OCI-LY3 (cell line): ENCODE results near the gene TRPC3.

Experiments
- H2AFZ ChIP-seq: fragments of 200-600, 300-600 bp; shearing (Covaris generic); 2 replicates; pipeline ENCODE4 v1.6.0; 2014; ENCODE audit warnings: antibody characterized with exemption, low read depth, low read length
- H3K27ac ChIP-seq: fragments of 200-600, 300-600 bp; sonication (generic); 2 replicates; pipeline ENCODE4 v1.5.1; 2014; ENCODE audit warnings: mild to moderate bottlenecking, low read length, moderate library complexity, mixed read lengths
- H3K27me3 ChIP-seq: fragments of 200-600, 300-600 bp; sonication (generic); 2 replicates; pipeline ENCODE4 v1.6.1; 2014; ENCODE audit warnings: low read depth, low read length, mixed read lengths
- H3K36me3 ChIP-seq: fragments of 200-600, 300-600 bp; sonication (generic); replicated peaks from 2 replicates; pipeline ENCODE3; 2014; ENCODE audit warnings: low read depth, low read length, mixed read lengths
- H3K4me1 ChIP-seq: fragments of 300-600, 200-600 bp; sonication (generic); 2 replicates; pipeline ENCODE4 v1.6.1; 2014; ENCODE audit warnings: low read length, mixed read lengths
- H3K4me2 ChIP-seq: fragments of 200-600, 300-600 bp; sonication (generic); 2 replicates; pipeline ENCODE4 v1.6.1; 2014; ENCODE audit warnings: low read length, mixed read lengths
- H3K4me3 ChIP-seq: fragments of 300-600, 200-600 bp; sonication (generic); 2 replicates; pipeline ENCODE4 v1.5.1; 2014; ENCODE audit warnings: antibody characterized with exemption, mild to moderate bottlenecking, low read length, moderate library complexity
- H3K79me2 ChIP-seq: fragments of 300-600, 200-600 bp; shearing (Covaris generic); 2 replicates; pipeline ENCODE4 v1.6.1; 2014; ENCODE audit warnings: mild to moderate bottlenecking, low read length, mixed read lengths
- H3K9ac ChIP-seq: fragments of 300-600, 200-600 bp; shearing (Covaris generic); 2 replicates; pipeline ENCODE4 v1.6.0; 2014; ENCODE audit warnings: mild to moderate bottlenecking, low read length, moderate library complexity
- H3K9me3 ChIP-seq: fragments of 200-600, 300-600 bp; shearing (Covaris generic); 2 replicates; pipeline ENCODE4 v1.6.1; 2014; ENCODE audit warnings: low read length, mixed read lengths; ENCODE audit not compliant: insufficient read depth
- H4K20me1 ChIP-seq: fragments of 200-600, 300-600 bp; sonication (generic); 2 replicates; pipeline ENCODE4 v1.6.1; 2016; ENCODE audit warnings: low read length, mixed read lengths; ENCODE audit not compliant: insufficient read depth
- EZH2phosphoT487 ChIP-seq: fragments of 200-600 bp; shearing (Covaris generic); IDR thresholded peaks from 2 replicates; pipeline ENCODE4 v1.6.1; 2018; ENCODE audit warnings: antibody characterized with exemption, mixed run types, low read depth
- TF ChIP-seq, protein P1 (sequence below): fragments of 200-600, 300-600 bp; sonication (generic); IDR thresholded peaks from 2 replicates; pipeline ENCODE4 v1.5.1; 2014; ENCODE audit warnings: antibody characterized with exemption, low read length, low read depth

Gene TRPC3

DNA sequence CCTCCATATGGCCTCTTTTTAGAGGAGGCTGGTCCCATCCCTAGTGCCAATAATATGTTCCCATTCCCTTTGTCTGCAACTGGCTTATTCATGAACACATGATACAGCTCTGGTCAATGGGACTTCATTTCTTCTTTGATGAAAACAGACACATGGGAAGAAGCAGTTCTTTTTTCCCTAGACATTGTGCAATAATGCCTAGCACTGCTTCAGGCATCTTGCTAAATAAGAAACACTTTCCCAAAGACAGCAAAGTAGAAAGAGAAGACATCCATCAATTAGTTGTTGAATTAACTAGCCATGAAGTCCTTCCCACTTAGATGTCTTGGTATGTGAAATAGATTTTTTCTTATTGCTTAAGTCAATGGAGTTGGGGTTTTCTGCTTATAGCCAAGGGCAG is 40.1 kb upstream of the TRPC3 start:
- H2AFZ ChIP-seq = no peak overlapping the region
- TF ChIP-seq, protein P1, sequence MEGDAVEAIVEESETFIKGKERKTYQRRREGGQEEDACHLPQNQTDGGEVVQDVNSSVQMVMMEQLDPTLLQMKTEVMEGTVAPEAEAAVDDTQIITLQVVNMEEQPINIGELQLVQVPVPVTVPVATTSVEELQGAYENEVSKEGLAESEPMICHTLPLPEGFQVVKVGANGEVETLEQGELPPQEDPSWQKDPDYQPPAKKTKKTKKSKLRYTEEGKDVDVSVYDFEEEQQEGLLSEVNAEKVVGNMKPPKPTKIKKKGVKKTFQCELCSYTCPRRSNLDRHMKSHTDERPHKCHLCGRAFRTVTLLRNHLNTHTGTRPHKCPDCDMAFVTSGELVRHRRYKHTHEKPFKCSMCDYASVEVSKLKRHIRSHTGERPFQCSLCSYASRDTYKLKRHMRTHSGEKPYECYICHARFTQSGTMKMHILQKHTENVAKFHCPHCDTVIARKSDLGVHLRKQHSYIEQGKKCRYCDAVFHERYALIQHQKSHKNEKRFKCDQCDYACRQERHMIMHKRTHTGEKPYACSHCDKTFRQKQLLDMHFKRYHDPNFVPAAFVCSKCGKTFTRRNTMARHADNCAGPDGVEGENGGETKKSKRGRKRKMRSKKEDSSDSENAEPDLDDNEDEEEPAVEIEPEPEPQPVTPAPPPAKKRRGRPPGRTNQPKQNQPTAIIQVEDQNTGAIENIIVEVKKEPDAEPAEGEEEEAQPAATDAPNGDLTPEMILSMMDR = no peak
- no peak for TF ChIP-seq EZH2phosphoT487
- H3K4me3 ChIP-seq = no peak overlapping the region
- H3K36me3 ChIP-seq = no peaks in the 10 kb centered on the region
- no peak overlapping the region for H3K4me2 ChIP-seq
- no peaks in the 10 kb centered on the region for H3K9me3 ChIP-seq
- H3K79me2 ChIP-seq = no peaks in the 10 kb centered on the region
- H3K27ac ChIP-seq = no peak overlapping the region
- no peaks in the 10 kb centered on the region for H4K20me1 ChIP-seq
- peaks cover 8% of the 10 kb centered on the region for H3K4me1 ChIP-seq
- H3K9ac ChIP-seq = no peak overlapping the region
- H3K27me3 ChIP-seq = peaks cover under 1% of the 10 kb centered on the region

DNA sequence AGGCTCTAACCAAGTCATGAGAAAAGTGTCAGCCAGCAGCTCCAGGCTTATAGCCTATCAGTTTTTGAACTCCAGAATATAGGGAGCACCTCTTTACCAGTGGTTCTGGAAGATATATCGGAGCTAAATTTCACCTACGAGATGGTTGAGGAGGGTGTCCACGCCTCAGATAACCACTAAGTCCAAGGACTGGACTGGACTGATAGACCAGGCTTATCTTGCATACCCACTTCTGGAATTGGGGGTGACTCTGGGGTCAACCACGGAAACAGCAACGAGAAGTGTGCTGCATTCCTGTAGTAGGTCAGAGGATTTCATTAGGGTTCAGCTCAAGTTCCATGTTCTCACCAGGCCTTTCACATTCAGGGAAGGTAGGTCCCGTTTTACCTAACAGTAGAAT is 38.6 kb upstream of the TRPC3 start:
- H4K20me1 ChIP-seq = no peaks in the 10 kb centered on the region
- no peak overlapping the region for H2AFZ ChIP-seq
- H3K4me2 ChIP-seq = no peak overlapping the region
- no peak overlapping the region for H3K9ac ChIP-seq
- no peaks in the 10 kb centered on the region for H3K79me2 ChIP-seq
- H3K36me3 ChIP-seq = no peaks in the 10 kb centered on the region
- H3K27ac ChIP-seq = no peak overlapping the region
- TF ChIP-seq EZH2phosphoT487 = no peak
- TF ChIP-seq, protein P1 = no peak
- H3K9me3 ChIP-seq = no peaks in the 10 kb centered on the region
- peaks cover 8% of the 10 kb centered on the region for H3K4me1 ChIP-seq
- H3K27me3 ChIP-seq = no peaks in the 10 kb centered on the region
- no peak overlapping the region for H3K4me3 ChIP-seq

DNA sequence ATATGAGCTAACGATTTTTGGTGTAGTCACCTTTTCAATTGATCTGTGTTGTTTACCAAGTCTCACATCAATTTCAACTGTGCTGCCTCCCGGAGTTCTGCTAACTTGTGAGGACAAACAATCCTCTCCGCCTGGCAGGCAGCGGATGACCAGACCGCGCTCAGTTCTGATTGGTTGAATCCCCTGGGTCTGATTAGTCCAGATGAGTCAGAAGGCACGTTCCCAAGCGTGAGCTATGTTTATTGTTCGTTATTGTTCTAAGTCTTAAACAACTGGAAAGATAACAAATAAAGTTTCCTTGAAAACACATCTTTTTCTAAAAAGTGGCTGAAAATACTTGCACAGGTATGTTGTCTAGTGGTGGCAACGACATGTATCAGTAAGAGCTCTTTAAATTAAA is 37.9 kb upstream of the TRPC3 start:
- Histone ChIP-seq H3K36me3 (no peaks in the 10 kb centered on the region), H3K27ac (no peak overlapping the region), H3K79me2 (no peaks in the 10 kb centered on the region), H3K9me3 (no peaks in the 10 kb centered on the region), H3K27me3 (no peaks in the 10 kb centered on the region), H3K9ac (no peak overlapping the region), H2AFZ (no peak overlapping the region), H3K4me1 (peaks cover 8% of the 10 kb centered on the region), H4K20me1 (no peaks in the 10 kb centered on the region), H3K4me2 (no peak overlapping the region), H3K4me3 (no peak overlapping the region)
- no peak for TF ChIP-seq EZH2phosphoT487
- TF ChIP-seq, protein P1 = no peak

DNA sequence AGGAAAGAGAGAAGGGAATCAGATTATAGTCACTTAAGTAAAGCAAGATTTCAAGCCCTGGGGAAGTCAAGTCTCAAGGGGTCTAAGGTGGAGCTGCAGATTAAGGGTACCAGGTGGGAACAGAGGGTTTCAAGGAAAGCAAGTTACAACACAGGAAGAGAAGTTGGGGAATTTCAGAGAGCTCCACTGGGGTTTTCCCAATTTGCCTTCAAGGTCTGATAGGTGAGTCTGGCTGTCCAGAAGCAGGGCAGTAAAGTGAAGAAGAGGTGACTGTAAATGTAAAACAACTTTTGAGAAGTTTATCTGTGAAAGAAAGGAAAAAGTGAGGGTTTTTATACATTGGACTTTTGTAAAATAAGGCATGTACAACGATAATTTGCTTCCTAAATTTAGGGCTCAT is 37.1 kb upstream of the TRPC3 start:
- no peak for TF ChIP-seq EZH2phosphoT487
- TF ChIP-seq, protein P1 = no peak
- Histone ChIP-seq H3K27ac (no peak overlapping the region), H2AFZ (no peak overlapping the region), H3K4me2 (no peak overlapping the region), H3K4me3 (no peak overlapping the region), H3K36me3 (no peaks in the 10 kb centered on the region), H3K4me1 (peaks cover 8% of the 10 kb centered on the region), H3K9me3 (no peaks in the 10 kb centered on the region), H3K79me2 (no peaks in the 10 kb centered on the region), H3K9ac (no peak overlapping the region), H3K27me3 (no peaks in the 10 kb centered on the region), H4K20me1 (no peaks in the 10 kb centered on the region)
